Prostate gland (tissue), 2 donors: ENCODE results near the gene KLK7. TPM values are rescaled to one million over a fixed set of nuclear protein-coding genes. Genes with fewer than 3 reads are reported as not detected.

Experiments used
- DNase-seq: peaks from one replicate; pipeline ENCODE4 v3.0.0-alpha.2; 2019; ENCODE audit warnings: low spot score
- H3K27ac ChIP-seq, 2 donors: fragments of 200-600 bp; sonication (generic); 2 replicates each; pipeline ENCODE4 v1.5.1; 2017 to 2019
- H3K27me3 ChIP-seq: fragments of 200-600 bp; sonication (generic); replicated peaks from 2 replicates; pipeline ENCODE4 v1.5.1; 2019; ENCODE audit not compliant: insufficient read depth
- H3K36me3 ChIP-seq, 2 donors: fragments of 200-600 bp; sonication (generic); 1 replicate in 1 of 2; 2 replicates in 1 of 2; pipeline versions ENCODE4 v1.5.1 to v1.8.1; 2017 to 2019
- H3K4me1 ChIP-seq: fragments of 200-600 bp; sonication (generic); replicated peaks from 2 replicates; pipeline ENCODE4 v1.5.1; 2019
- H3K4me3 ChIP-seq, 2 donors: fragments of 200-600 bp; sonication (generic); 2 replicates each; pipeline ENCODE4 v1.5.1; 2017 to 2019
- H3K9me3 ChIP-seq: fragments of 200-600 bp; sonication (generic); 2 replicates; pipeline ENCODE4 v1.5.1; 2017
- POLR2A ChIP-seq: fragments of 450-650 bp; IDR thresholded peaks from one replicate; pipeline ENCODE4 v1.6.1; 2016; ENCODE audit warnings: antibody characterized with exemption, mild to moderate bottlenecking
- POLR2AphosphoS5 ChIP-seq: sonication (generic); formaldehyde crosslinking; IDR thresholded peaks from one replicate; pipeline ENCODE4 v1.6.1; 2017; ENCODE audit warnings: antibody characterized with exemption
- WGBS: methylation state at CpG from one replicate; pipeline ENCODE4 v1.1.5; 2018; 5-methylcytosine and 5-hydroxymethylcytosine counted together
- intact Hi-C: fragments of 100-400 bp; cut with DNase I; formaldehyde crosslinking; loops from one replicate; pipeline ENCODE4 v1.14.2; 2022
- total RNA-seq, 2 donors: library from RNA; depleted of rRNA; stranded (reverse); fragments of >200 nt; gene quantifications; one replicate each; pipeline ENCODE4 v1.1.0, GENCODE V29; 2016
- TF ChIP-seq, protein P1 (sequence below), 4 experiments: fragments of 200-600 bp in 2 of 4; fragments of 450-650 bp in 2 of 4; sonication (generic) in 2 of 4; IDR thresholded peaks; 1 replicate in 3 of 4; 2 replicates in 1 of 4; pipeline ENCODE4 v1.5.1; 2016 to 2019; ENCODE audit warnings: antibody characterized with exemption in 4 of 4, mild to moderate bottlenecking in 2 of 4, moderate library complexity in 2 of 4

Gene KLK7
- total RNA-seq, result 1 to 10 TPM in 1 of 2 donors, under 1 TPM in 1; 0.68 to 1.2 TPM

DNA sequence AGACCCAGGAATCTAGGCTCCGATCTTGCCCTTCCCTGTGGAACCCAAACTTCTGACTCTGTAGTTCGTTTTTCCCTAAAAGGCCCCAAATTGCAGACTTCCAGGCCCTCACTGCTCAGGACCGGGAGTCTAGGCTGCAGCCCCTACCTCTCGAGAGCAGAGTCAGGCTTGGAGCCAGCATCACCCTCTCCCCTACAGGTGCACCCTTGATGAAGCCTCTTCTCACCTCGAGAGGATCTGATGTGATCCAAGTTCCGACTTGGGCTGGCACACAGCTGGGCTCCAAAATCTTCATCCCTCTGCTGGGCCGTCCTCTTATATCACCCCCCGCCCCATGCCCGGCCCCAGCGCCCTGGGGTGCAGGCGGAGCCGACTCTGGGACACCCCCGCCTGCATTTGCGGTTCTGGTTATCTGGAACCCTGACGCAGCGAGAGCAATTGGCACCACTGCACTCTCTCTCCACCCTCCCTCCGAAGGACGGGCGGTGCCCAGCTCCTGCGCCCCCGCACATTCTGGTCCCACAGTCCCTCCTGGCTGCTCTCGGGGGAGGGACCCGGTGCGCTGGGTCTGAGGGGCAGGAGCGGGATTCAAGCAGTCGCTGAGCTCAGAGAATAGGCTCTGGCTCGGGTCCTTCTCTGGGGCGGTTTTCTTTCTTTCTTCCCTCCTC, at the start of gene KLK7:
TSS of gene KLK7 (minus strand) at position 293 of the 668 bp plus-strand sequence. CDS start 1,518 bp downstream, outside the sequence.
- H3K27me3 ChIP-seq, result no peaks in the 10 kb centered on the region

DNA sequence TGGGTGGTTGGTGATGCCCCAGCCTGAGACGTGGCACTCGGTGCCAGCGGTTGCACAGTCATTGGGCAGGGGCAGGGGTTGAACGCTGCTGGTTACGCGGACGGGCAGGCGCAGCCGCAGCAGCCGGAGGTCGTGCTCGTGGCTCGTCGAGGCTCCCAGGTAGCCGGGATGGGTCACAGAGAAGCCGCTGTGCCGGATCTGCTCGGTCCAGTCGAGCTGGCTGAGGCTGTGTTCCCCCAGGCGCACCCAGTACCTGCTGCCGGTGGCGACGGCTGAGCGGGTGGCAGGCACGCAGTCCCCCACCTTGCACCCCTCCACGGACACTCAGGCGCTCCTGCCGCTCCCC, 48.1 kb upstream of the KLK7 start:
- intact Hi-C loops, result no loop called here
- 93% methylated on average over 21 of the region's 28 CpGs for WGBS

More for the DNA sequence above, at the start of gene KLK7:
- no peaks in the 10 kb centered on the region for H3K9me3 ChIP-seq
- no peak for DNase-seq
- no peak within 1 kb of the TSS for H3K27ac ChIP-seq
- no peak for TF ChIP-seq POLR2AphosphoS5
- TF ChIP-seq, protein P1, sequence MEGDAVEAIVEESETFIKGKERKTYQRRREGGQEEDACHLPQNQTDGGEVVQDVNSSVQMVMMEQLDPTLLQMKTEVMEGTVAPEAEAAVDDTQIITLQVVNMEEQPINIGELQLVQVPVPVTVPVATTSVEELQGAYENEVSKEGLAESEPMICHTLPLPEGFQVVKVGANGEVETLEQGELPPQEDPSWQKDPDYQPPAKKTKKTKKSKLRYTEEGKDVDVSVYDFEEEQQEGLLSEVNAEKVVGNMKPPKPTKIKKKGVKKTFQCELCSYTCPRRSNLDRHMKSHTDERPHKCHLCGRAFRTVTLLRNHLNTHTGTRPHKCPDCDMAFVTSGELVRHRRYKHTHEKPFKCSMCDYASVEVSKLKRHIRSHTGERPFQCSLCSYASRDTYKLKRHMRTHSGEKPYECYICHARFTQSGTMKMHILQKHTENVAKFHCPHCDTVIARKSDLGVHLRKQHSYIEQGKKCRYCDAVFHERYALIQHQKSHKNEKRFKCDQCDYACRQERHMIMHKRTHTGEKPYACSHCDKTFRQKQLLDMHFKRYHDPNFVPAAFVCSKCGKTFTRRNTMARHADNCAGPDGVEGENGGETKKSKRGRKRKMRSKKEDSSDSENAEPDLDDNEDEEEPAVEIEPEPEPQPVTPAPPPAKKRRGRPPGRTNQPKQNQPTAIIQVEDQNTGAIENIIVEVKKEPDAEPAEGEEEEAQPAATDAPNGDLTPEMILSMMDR (IDR thresholded peaks at IDR 0.05), result no peak
- TF ChIP-seq POLR2A, result no peak
- no peaks in the 10 kb centered on the region for H3K4me1 ChIP-seq
- H3K4me3 ChIP-seq, result no peak within 1 kb of the TSS
- WGBS, result 16% methylated on average over 28 of the region's 28 CpGs
- intact Hi-C loops, result no loop called here
- H3K36me3 ChIP-seq, result no peaks in the 10 kb centered on the region

DNA sequence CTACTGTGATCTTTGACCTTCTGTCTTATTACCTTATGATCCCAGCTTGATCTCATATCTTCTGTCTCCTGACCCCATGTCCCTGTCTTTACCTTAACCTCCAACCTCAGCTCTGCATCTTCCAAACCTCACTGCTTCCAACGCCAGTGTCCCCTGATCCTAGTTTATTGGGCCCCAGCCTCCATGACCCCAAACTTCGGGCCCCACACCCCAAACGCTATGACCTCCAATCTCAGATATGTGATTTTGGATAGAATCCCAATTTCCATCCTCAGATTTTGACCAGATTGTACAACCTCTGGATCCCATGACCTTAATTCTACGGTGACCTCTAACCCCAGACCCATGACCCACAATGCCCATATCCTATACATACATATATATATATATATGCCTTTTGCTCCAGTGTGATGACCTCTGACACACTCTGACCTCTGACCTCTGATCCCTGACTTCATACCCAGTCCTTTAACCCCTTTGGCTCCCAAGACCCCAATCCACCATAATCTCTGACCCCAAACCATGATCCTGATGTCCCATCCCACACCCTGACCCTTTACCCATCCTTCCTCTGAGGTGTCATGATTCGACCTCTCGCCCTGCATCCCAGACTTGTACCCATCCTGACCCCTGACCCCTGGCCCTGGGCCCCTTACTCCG, 47.6 kb upstream of the KLK7 start:
- Histone ChIP-seq H3K9me3 (no peaks in the 10 kb centered on the region), H3K36me3 (no peaks in the 10 kb centered on the region), H3K27ac (no peak overlapping the region), H3K4me3 (no peak overlapping the region), H3K27me3 (no peaks in the 10 kb centered on the region), H3K4me1 (no peaks in the 10 kb centered on the region)
- no peak for DNase-seq
- intact Hi-C loops, result no loop called here
- WGBS, result 90% methylated on average over 7 of the region's 7 CpGs
- TF ChIP-seq POLR2AphosphoS5 (no peak), POLR2A (no peak)
- TF ChIP-seq, protein P1 (IDR thresholded peaks at IDR 0.05), result no peak

More for the DNA sequence above, 48.1 kb upstream of the KLK7 start:
- no peak overlapping the region for H3K27ac ChIP-seq
- no peaks in the 10 kb centered on the region for H3K36me3 ChIP-seq
- no peak for DNase-seq
- no peak overlapping the region for H3K4me3 ChIP-seq
- TF ChIP-seq, protein P1 (IDR thresholded peaks at IDR 0.05), result no peak
- TF ChIP-seq POLR2AphosphoS5, result no peak
- no peak for TF ChIP-seq POLR2A
- H3K27me3 ChIP-seq, result no peaks in the 10 kb centered on the region
- no peaks in the 10 kb centered on the region for H3K4me1 ChIP-seq
- no peaks in the 10 kb centered on the region for H3K9me3 ChIP-seq

DNA sequence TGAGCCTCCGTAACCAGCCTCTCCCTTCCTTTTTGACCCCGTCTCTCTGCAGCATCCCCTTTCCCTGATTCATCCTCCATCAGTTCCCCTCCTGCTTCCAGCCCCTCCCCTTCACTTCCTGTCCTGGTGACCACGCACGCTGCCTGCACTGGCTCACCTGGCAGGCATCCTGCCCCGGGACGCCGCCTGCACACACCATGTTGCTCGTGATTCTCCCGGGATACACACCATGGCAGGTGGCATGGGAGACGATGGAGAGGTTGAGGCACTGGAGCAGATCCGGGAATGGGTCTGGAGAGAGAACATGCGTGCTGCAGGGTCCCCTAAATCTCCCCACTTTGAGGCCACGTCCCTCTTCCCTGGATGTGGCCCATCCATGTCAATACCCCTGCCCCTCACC, 46.9 kb upstream of the KLK7 start:
- TF ChIP-seq, protein P1 (IDR thresholded peaks at IDR 0.05), result no peak
- TF ChIP-seq POLR2A, result no peak
- TF ChIP-seq POLR2AphosphoS5, result no peak
- H3K4me1 ChIP-seq, result no peaks in the 10 kb centered on the region
- no peaks in the 10 kb centered on the region for H3K27me3 ChIP-seq
- H3K36me3 ChIP-seq, result no peaks in the 10 kb centered on the region
- no peak overlapping the region for H3K27ac ChIP-seq
- intact Hi-C loops, result no loop called here
- WGBS, result 84% methylated on average over 13 of the region's 13 CpGs
- no peak for DNase-seq
- no peaks in the 10 kb centered on the region for H3K9me3 ChIP-seq
- no peak overlapping the region for H3K4me3 ChIP-seq

DNA sequence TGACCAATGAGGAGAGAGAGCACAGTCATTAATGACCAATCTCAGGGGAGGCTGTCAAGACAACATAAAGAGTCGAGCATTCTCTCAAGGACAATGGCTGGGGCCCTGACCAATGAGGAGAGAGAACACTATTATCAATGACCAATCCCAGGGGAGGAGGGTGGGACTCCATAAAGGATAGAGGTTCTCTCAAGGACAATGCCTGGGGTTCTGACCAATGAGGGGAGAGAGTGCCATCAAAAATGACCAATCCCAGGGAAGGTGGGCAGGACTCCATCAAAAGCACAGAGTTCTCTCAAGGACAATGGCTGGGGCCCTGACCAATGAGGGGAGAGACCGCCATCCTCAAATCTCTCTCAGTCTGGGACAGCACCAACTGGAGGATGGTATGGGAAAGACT, 46.0 kb upstream of the KLK7 start:
- Histone ChIP-seq H3K4me3 (no peak overlapping the region), H3K27me3 (no peaks in the 10 kb centered on the region), H3K4me1 (no peaks in the 10 kb centered on the region), H3K27ac (no peak overlapping the region), H3K9me3 (no peaks in the 10 kb centered on the region), H3K36me3 (no peaks in the 10 kb centered on the region)
- TF ChIP-seq POLR2AphosphoS5 (no peak), POLR2A (no peak)
- TF ChIP-seq, protein P1 (IDR thresholded peaks at IDR 0.05), result no peak
- intact Hi-C loops, result no loop called here
- DNase-seq, result no peak
- 89% methylated on average over 2 of the region's 2 CpGs for WGBS
